Loucy (cell line): ENCODE data around the gene TAS2R40.

Experiments
- EZH2phosphoT487 ChIP-seq: fragments of 200-600 bp; IDR thresholded peaks from 2 replicates; pipeline ENCODE4 v1.6.1; 2018; ENCODE audit warnings: antibody characterized with exemption, mild to moderate bottlenecking, moderate library complexity, borderline replicate concordance
- TF ChIP-seq, protein P1 (sequence below): fragments of 200-600 bp; sonication (generic); conservative IDR thresholded peaks from 2 replicates; pipeline ENCODE4 v1.5.1; 2014; ENCODE audit warnings: mild to moderate bottlenecking, antibody characterized with exemption, low read length

DNA sequence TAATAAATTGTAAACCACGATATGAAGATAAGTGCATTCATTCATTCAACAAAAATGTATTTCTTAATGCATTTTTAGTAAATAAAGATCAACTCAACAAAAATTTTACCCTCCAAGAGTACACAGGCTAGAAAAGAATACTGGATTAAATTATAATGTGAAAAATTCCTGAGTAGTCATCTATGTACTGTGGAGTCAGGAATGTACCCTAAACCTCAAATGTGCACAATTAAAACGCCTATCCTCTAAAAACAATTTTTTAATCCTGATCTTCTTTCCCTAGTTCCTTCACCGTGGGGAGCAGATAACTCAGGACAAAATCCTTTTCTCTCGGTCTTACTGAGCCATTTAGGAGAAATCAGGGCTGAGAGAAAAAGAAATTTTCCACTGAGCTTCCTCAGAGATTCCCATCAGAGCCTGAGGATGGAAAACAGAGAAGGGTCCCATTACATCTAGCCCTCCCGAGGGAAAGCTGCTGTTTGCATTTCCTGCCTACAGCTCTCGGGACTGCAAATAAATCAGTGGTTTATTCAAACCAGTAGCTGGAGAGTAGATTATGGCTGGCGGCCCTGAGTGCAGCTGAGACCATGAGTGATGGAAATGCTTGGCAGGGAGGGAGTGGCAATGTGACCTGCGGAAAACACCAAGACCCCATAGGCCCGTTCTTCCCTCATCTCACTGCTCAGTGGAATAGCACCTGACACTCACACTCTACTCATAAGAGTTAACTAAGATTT lies 7.4 kb downstream of the TAS2R40 start:
- TF ChIP-seq, protein P1, sequence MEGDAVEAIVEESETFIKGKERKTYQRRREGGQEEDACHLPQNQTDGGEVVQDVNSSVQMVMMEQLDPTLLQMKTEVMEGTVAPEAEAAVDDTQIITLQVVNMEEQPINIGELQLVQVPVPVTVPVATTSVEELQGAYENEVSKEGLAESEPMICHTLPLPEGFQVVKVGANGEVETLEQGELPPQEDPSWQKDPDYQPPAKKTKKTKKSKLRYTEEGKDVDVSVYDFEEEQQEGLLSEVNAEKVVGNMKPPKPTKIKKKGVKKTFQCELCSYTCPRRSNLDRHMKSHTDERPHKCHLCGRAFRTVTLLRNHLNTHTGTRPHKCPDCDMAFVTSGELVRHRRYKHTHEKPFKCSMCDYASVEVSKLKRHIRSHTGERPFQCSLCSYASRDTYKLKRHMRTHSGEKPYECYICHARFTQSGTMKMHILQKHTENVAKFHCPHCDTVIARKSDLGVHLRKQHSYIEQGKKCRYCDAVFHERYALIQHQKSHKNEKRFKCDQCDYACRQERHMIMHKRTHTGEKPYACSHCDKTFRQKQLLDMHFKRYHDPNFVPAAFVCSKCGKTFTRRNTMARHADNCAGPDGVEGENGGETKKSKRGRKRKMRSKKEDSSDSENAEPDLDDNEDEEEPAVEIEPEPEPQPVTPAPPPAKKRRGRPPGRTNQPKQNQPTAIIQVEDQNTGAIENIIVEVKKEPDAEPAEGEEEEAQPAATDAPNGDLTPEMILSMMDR, result no peak
- no peak for TF ChIP-seq EZH2phosphoT487
